ENCODE measurements around the gene UBA1. TPM values are rescaled to one million over a fixed set of nuclear protein-coding genes. Genes with fewer than 3 reads are reported as not detected.
A peak's percentile ranks its signal among the peaks of the same experiment; 100 is the strongest.

Gene UBA1
- total and polyA plus RNA-seq, 2 of the 13 experiments (the other 11 are each of a cell fraction or from before 2014, with no cell fraction given) = 93.3 to 129 TPM

DNA sequence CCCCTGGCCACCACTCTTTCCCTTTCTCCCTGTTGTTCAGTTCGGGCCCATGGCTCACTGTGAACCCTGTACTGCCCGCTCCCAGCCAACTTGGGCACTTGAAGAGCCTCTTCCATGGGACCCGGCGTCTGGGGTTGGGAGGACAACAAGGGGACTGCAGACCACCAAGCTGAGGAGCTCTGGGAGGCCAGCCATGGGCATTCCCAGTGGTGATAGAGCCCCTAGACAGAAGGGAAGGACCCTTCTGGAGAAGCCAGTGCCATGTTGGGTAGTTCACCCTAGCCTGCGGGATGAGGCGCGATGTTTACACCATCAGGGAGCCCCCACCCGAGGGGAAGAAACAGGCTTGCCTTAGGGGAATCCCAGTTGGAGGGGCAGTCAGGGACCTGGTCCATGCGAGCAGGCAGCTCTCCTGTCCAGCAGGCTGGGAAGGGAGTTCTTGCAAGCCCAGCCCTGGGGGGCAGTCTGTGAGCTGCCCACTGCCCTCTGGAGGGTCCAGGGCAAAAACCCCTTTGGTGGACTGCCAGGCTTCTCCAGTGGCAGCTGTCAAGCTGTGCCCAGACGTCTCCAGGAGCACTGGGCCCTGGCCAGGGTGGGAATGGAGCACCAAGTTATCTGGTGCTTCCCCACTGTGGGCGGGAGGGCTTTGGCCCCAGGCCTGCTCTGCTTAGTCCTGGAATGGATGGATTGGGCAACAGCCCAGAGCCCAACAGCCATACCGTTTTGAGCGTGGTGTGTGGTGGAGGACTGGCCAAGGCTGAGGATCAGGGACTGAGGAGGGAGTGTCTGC, 23.7 kb upstream of the UBA1 start:
- DNase-seq (ENCODE audit: low spot score) (no peak), ATAC-seq (peak; percentile 28; the same call in 2 of the 3 replicates), FAIRE-seq (no peak)
- 93% methylated on average over 2 of the region's 13 CpGs for WGBS (ENCODE audit: low lambda C conversion rate)
- no TSS peak for BruUV-seq (replicated peaks)
- in situ Hi-C loops (cut with HindIII; ENCODE audit: extremely low pct_ligation_motif_present, low pct_unique_long_range_greater_than_20kb) (no loop called here), intact Hi-C loops (cut with micrococcal nuclease; ENCODE audit: unreplicated experiment) (no loop called here)
- no peaks in the 10 kb centered on the region for H4K20me1 ChIP-seq (ENCODE audit: insufficient read depth, low read length)
- no peak overlapping the region for H3K27ac ChIP-seq (ENCODE audit: extremely low read length, insufficient read depth, low read length)
- ChIA-PET CTCF (ENCODE audit: low intra/inter-chr PET ratio, low total read pairs) (no interaction called here), POLR2A (no interaction called here)
- H3K4me3 ChIP-seq (replicated peaks in 1 of 3; ENCODE audit: insufficient read depth in 1 of 3, low read depth in 2 of 3, low read length in 3 of 3) = no peak overlapping the region
- no peaks in the 10 kb centered on the region for H3K27me3 ChIP-seq (ENCODE audit: control insufficient read depth in 1 of 2, insufficient read depth in 2 of 2, low read length in 2 of 2)
- no peak overlapping the region for H2AFZ ChIP-seq (ENCODE audit: low read length)
- H3K4me1 ChIP-seq (ENCODE audit: insufficient read depth, low read length) = peaks cover 3% of the 10 kb centered on the region
- TF ChIP-seq SALL1 (CRISPR knock-in tag; IDR thresholded peaks at IDR 0.05) (no peak), HOXA9 (CRISPR knock-in tag; IDR thresholded peaks at IDR 0.05; ENCODE audit: borderline replicate concordance) (no peak)
- TF ChIP-seq, protein P1, sequence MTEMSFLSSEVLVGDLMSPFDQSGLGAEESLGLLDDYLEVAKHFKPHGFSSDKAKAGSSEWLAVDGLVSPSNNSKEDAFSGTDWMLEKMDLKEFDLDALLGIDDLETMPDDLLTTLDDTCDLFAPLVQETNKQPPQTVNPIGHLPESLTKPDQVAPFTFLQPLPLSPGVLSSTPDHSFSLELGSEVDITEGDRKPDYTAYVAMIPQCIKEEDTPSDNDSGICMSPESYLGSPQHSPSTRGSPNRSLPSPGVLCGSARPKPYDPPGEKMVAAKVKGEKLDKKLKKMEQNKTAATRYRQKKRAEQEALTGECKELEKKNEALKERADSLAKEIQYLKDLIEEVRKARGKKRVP (CRISPR knock-in tag; IDR thresholded peaks at IDR 0.05) = no peak
- TF ChIP-seq, protein P2, sequence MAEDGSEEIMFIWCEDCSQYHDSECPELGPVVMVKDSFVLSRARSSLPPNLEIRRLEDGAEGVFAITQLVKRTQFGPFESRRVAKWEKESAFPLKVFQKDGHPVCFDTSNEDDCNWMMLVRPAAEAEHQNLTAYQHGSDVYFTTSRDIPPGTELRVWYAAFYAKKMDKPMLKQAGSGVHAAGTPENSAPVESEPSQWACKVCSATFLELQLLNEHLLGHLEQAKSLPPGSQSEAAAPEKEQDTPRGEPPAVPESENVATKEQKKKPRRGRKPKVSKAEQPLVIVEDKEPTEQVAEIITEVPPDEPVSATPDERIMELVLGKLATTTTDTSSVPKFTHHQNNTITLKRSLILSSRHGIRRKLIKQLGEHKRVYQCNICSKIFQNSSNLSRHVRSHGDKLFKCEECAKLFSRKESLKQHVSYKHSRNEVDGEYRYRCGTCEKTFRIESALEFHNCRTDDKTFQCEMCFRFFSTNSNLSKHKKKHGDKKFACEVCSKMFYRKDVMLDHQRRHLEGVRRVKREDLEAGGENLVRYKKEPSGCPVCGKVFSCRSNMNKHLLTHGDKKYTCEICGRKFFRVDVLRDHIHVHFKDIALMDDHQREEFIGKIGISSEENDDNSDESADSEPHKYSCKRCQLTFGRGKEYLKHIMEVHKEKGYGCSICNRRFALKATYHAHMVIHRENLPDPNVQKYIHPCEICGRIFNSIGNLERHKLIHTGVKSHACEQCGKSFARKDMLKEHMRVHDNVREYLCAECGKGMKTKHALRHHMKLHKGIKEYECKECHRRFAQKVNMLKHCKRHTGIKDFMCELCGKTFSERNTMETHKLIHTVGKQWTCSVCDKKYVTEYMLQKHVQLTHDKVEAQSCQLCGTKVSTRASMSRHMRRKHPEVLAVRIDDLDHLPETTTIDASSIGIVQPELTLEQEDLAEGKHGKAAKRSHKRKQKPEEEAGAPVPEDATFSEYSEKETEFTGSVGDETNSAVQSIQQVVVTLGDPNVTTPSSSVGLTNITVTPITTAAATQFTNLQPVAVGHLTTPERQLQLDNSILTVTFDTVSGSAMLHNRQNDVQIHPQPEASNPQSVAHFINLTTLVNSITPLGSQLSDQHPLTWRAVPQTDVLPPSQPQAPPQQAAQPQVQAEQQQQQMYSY (CRISPR knock-in tag; IDR thresholded peaks at IDR 0.05) = no peak
- no peak overlapping the region for H3K4me2 ChIP-seq (ENCODE audit: low read depth, low read length)
- H3K9me3 ChIP-seq (ENCODE audit: low read length) = no peaks in the 10 kb centered on the region
- H3K79me2 ChIP-seq (ENCODE audit: insufficient read depth, low read length) = peaks cover 7% of the 10 kb centered on the region
- H3K9ac ChIP-seq (ENCODE audit: insufficient read depth, low read depth, low read length) = no peak overlapping the region
- peaks cover 11 to 21% of the 10 kb centered on the region in 2 experiments; a peak in 4 of 5 replicates for H3K36me3 ChIP-seq (replicated peaks in 1 of 2; ENCODE audit: control insufficient read depth in 1 of 2, insufficient read depth in 2 of 2, low read length in 2 of 2)
